GM18498 (cell line): ENCODE measurements around the gene CDH4.

Experiments
- ATAC-seq: cut with Tn5 transposase; IDR thresholded peaks from one replicate; pipeline ENCODE4 v1.9.1; 2021; ENCODE audit warnings: mild to moderate bottlenecking, moderate library complexity; ENCODE audit not compliant: unreplicated experiment

The CDH4 gene

DNA sequence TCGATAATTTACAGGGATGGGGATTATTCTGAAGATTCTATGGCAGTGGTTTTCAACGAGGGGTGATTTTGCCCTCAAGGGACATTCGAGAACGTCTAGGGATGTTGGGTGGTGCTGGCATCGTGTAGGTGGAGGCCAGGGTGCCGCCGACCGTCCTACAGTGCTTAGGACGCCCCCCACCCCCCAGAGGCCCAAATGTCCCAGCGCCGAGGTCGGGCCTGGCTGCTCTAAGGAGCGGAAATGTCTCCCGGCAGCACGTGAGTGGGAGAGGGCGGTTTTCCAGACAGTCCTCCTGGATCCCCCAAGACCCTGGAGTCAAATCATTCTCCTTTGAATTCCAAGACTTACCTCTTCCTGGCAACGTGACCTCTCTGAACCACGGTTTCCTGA lies 101.9 kb downstream of the CDH4 start:
- no peak for ATAC-seq

DNA sequence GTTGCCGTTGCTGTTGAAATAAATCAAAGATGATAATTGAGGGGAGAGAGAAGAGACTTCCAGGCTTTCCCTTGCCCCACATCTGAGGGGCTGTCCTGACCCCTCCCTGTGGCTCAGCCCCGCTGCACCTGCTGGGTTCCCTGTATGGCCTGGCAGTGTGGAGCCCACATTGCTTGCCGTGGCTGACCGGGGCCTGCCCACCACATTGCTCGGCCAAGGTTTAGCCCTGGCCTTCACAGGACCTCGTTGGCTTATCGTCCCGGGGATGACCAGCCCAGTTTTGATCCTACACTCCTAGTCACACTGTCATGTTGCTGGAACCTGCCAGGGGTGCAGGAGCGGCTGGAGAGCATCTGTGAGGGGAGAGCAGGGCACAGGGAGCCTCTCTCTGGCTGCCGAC lies 102.4 kb downstream of the CDH4 start:
- ATAC-seq, result no peak

- no peak for ATAC-seq
Observed at GRCh38 chr20:61354901-61355495, 102.9 kb downstream of the CDH4 start.

- no peak for ATAC-seq
Observed at GRCh38 chr20:61355585-61355984, 103.5 kb downstream of the CDH4 start.

DNA sequence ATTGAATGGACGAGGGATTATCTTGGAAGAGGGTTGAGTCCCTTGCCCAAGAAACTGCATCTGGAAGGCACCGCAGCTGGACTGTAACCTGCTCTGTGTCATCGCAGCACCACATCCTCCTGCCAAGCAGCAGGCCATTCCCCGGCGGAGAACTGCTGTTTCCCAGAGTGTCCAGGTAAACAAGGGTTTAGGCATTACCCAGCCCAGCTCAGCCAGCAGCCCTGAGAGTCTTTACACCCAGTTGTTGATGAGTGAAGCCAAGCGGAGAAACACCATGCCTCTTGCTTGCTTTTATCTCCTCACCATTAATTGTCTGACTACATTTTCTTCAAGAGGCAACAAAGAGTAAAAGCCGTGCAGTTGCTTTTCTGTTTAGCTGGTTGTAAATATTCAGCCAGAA lies 104.1 kb downstream of the CDH4 start:
- ATAC-seq, result no peak

DNA sequence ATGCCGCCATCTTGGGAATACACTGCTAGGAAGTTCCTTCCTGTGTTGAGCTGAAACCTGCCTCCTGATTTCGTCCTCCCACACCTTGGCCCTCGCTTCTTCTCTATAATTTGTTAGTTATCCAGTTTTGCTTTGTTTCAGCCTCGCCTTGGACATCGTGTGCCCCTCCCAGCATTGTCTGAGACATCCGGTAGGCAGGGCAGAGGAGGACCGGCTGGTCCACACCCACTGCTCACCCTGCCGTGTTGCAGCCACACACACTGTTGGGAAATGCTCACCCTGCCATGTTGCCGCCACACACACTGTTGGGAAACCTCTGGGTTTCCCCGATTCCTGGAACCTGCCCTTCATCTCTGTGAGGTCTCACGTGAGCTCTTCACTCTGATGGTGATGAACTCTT lies 105.1 kb downstream of the CDH4 start:
- ATAC-seq, result no peak

DNA sequence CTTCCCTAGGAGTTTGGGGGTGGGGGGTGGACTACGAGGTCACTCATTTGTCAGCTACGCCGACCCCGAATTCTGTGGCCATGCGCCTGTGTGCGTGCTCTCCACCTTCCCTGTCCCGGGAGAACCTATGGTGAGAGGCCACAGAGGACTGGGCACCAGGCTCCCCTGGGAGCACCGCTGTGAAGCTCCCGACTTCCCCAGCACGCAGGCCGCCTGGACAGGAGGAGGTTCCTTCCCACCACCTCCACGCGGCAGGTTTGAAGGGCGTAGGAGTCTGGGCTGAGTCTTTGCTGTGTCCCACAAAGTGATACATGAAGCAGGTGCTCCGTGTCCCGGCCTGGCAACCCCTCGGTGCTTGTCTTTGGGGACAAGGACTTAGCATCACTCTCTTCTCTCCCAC lies 107.2 kb downstream of the CDH4 start:
- ATAC-seq, result no peak

- ATAC-seq, result no peak
Observed at GRCh38 chr20:61360296-61360695, 108.2 kb downstream of the CDH4 start.

GRCh38 chr20:61360940-61361339 lies 108.9 kb downstream of the CDH4 start:
- ATAC-seq, result no peak

DNA sequence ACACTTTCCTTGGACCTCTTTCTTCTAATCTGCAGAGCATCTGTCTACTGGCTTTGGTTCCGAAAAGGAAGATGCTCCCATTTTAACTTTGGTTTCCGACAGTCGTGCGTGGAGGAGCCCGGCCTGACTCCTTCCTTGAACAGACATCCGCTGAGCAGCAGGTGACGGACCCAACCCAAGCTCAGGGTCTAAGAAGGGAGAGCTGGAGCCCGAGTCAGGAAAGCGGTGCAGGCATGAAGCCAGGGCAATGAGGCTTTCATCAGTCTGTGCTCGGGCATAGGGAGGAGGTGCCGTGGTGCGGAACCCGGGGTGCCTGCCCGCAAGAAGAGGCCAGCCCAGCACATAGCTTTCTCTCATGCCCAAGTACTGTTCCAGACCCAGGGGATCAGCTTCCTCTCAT lies 109.4 kb downstream of the CDH4 start:
- ATAC-seq, result no peak

GRCh38 chr20:61364147-61364546 lies 112.1 kb downstream of the CDH4 start:
- no peak for ATAC-seq

DNA sequence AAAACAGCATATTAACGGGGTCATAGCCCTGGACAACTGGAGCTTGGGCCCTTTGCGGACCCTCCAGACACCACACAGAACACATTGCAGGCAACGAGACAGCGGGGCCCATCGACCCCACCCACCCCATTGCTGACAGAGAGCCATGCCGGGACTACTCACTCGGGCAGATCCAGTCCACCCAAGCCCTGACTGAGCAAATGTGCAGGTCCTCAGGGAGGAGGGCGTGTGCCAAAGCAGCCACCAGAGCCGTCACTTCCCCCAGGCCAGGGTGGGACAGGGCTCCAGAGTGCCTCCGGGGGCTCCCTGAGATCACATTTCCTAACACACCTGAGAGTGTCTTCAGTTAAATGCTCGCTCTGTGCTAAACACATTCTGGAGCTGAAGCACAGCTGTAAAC lies 114.9 kb downstream of the CDH4 start:
- ATAC-seq, result no peak

GRCh38 chr20:61369731-61370520 lies 117.9 kb downstream of the CDH4 start:
- no peak for ATAC-seq

DNA sequence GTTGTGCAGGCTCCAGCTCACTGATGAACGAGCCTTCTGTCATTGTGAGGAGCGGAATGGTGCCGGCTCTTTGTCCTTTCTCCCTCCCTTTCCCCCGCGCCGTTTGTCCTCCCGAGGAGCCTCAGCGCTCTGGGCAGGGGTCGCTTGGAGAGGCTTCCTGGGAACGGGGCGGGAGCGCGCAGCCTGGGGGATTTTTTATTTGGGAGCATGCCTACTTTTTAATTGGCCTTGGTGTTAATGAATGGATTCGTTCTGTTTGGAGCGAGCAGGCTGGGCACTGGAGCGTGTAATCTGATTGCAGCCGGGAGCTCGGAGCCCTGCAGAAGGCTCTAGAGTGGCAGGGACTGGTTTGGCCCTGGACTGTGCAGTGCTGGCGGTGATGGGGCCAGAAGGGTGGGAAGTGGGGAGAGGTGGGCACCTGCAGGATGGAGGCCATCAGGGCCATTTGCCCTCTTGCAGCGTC lies 118.8 kb downstream of the CDH4 start:
- no peak for ATAC-seq

DNA sequence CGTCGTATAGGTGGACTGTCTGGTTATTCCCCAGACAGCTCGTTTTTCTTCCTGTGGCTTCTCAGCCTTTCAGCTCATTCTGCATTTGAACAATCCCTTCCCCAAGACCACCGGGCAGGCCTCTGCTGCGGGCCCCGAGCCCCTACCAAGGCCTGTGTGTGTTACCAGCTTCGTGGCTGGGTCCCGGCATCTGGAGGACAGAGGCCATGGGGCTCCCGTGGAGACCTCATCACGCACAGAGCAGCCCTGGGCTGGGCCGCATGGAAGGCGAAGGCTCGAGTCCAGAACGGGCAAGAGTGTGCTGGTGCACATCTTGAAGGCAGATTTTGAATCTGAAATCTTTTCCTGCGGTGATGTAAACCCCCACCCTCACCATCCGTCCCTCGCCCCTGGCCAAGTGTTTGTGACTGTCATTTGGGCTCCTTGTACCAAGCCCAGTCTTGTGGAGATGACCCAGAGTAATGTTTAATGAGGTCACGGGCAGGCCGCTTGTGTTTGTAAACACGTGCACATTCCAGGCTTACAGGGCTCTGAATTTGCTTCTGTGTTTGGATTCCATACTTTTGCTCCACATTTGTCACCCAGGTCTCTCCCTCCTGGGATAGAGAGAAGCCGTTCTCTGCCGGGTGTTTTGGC lies 119.6 kb downstream of the CDH4 start:
- ATAC-seq, result no peak

DNA sequence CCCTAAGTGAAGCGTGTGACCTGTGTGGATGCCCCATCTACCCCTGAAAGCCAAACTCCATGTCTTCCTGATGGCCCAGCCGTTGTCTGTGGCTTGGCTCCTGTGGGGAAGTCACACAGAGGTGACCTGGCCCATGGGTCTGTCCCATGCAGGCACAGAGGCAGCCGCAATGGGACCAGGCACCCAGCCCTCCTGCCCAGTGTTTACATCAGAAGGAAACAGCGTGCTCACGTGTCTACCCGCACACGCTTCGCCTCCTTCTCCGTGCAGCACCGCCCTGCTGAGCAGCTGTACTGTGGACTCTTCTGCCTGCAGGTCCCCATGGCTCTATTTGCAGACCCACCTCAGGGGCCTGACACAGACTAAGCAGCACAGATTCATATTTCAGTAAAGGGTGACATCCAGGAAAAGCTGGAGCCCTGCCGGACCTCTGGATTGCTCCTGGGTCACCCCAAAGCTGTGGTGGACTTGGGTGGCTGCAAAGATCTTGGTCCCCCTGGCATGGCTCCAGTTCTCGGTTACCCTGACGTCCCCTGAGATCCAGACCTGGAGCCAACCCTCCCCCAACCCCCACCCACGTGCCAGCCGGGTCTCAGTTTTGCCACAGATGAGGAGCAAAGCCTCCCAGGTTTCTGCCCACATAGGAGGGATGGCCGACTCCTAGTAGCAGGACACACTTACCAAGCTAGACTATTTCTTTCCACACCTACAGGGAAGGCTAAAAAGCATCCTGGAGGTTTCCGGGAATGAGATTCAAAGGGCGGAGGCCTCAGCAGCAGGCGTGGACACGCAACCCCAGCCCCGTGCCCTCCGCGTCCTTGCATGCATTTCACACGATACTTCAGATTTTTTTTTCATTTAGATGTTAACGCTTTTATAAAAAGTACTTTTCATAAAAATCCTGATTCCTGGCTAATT lies 120.3 kb downstream of the CDH4 start:
- no peak for ATAC-seq

- ATAC-seq, result no peak
Observed at GRCh38 chr20:61373055-61373399, 121.0 kb downstream of the CDH4 start.

DNA sequence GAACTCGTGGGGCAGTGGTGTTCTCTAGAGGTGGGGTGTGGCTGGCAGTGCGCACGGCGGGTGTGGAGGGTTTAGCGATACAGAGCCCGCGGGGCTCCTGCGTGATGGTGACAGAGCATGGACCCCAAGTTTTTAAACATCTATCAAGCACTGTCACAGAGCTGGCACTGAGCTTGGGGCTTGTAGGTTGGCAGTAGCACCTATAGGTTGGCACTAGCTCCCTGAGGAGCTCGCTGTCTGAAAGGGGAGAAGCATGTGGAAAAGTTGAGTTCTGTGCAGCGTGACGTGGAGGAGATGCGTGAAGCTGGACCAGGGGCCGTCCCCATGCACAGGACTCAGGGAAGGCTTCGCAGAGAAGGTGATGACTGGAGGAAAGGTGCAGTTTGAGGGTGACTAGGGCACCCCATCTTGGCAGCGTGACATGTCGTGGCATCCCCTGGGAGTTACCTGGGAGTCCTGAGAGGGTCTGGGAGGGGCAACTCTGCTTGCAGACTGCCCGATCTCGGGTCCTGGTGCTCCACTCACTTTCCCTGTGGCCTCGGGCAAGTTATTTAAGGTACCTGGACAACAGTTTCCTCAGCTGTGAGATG lies 122.0 kb downstream of the CDH4 start:
- no peak for ATAC-seq

- no peak for ATAC-seq
Observed at GRCh38 chr20:61376541-61377240, 124.6 kb downstream of the CDH4 start.

DNA sequence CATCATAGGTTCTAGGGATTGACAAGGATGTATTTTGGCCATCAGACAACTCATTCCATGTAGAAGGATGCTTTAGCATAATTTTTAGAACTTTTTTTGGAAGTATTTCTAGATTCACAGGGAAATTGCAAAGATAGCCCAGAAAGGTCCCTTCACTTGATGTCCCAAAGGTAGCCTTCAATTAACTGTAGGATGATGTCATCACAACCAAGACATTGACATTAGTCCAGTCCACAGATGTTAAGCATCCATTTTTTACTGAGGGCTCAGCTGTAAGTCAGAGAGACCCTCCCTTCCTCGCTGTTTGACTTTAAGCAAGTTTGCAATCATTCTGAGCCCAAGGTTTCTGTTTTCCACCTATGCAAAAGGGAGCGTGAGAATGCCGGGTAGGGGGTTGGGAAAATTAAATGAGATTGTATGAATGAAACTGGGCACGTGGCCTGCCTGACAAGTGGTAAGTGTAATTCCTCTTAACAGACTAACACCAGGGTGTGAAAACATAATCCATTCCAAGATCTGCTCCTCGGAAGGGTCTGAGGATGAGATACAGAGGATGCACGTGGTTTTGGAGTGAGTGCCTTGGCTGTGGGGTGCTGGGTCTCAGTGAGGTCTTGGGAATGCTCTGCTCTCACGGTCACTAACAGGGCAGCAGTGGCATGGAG lies 126.8 kb downstream of the CDH4 start:
- ATAC-seq, result no peak
